Measurements from ENCODE around the gene ARMC2.

ARMC2 gene

DNA sequence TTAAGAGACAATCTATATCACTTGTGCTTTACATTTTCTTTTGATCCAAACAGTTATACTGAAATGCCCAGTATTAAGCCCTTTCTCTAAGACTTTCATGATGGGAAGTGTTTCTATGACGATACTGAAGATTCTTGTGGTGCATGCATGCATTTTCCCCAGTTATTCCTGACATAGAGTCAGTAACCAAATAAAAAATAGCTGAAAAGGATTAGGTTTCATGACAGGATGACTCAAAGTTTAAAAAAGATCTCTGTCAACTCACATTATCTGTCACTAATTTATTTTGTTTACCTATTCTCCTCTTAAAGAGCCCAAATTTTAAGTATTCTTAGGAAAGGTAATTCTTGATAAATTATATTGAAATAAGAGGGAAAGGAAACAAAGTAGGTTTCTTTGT, 148.0 kb downstream of the ARMC2 start:
- DNase-seq, result no peak

DNA sequence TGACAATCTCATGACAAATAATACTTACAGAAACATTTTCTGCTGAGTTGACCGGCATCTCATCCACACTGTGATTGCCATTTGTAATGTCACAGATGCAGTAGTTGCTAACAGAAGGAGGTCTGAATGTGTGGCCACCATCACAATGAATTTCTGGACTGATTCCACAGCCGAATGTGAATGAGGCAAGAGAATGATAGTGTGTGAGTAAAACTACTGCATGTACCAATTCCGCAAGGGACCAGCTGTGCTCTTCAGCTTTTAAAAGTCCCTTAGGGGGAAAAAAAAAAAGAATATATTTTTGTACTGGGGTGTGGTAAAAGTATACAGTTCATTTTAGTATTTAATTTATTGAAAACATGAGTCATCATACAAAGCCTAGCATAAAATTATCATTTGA, 150.3 kb downstream of the ARMC2 start:
- DNase-seq, result no peak

DNA sequence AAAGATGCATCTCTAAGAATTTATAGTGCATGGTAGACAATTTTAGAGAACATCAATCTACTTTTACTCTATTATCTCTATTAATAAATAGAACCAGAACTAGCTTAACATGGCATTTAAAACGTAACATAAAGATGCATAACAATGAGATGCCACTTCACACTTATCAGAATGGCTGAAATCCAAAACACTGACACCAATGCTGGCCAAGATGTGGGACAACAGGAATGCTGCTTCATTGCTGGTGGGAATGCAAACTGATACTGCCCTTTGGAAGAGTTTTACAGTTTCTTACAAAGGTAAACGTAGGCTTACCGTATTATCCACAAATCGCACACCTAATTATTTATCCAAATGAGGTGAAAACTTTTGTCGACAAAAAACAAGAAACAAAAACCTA, 151.2 kb downstream of the ARMC2 start:
- DNase-seq, result no peak

DNA sequence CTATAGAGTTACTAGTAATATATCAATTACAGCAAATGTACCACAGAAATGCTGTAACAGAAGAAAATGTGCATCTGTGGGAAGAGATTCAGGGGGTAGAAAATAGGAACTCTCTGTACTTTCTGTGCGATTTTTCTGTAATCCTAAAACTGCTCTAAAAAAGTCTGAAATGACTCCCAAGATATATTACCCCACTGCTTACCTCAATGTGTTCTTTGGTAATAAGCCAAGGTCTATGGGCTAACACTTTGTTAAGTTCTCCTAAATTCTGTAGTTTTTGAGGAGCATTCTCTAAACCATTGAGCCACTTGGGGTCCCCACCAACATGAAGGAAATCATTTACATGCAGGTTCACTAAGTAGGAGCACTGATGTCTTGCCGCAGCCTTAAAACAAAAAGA, 152.1 kb downstream of the ARMC2 start:
- no peak for DNase-seq

- no peak for DNase-seq
Measured at GRCh38 chr6:109001291-109001894, 153.2 kb downstream of the ARMC2 start.

DNA sequence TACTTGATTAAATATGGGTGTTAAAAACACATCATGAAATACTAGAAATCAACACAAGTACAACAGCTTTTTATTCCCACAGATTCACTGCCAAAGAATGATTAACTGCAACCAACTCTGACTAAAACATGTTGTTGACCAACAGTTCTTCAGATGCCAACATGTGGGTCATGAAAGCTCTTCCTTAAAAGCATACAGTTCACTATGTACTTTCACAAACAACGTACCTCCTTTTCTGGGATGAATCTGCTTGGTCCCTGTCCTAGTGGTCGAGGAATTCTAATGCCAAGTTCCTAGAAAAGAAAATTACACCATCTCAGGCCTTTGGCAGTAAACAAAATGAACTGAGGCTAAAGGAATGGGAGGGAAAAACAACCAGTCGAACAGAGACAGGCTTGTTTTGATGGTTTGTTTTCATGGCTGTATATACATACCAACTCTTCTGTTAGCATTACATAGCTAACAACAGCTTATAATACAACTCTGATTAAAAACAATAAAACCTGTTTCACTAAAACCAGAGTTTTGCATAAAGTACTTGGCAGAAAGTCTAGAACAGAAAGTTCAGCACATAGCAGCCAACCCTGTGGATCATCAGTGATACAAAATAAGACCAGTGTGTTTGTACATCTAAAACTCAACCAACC, 154.0 kb downstream of the ARMC2 start:
- no peak for DNase-seq

GRCh38 chr6:109002882-109003281, 154.7 kb downstream of the ARMC2 start:
- no peak for DNase-seq

GRCh38 chr6:109006818-109007217, 158.6 kb downstream of the ARMC2 start:
- no peak for DNase-seq

DNA sequence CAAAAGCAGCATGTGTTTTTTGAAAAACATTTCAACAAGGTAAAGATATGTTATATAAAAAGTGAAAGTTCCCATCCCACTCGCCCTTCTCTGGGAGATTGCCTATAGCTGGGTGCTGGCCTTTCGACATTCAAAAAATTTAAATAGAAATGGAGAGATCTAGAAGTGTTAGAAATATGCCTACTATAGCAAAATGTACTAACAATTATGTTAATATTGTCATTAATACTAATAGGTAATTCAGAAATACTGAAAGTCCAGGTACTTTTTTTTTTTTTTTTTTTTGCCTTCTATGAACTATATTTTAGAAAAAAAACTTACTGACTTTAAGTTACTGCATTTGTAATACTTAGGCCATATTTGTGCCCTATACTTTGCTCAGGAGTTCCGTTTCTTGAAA, 159.3 kb downstream of the ARMC2 start:
- no peak for DNase-seq

- no peak for DNase-seq
Measured at GRCh38 chr6:109008054-109008453, 159.8 kb downstream of the ARMC2 start.

DNA sequence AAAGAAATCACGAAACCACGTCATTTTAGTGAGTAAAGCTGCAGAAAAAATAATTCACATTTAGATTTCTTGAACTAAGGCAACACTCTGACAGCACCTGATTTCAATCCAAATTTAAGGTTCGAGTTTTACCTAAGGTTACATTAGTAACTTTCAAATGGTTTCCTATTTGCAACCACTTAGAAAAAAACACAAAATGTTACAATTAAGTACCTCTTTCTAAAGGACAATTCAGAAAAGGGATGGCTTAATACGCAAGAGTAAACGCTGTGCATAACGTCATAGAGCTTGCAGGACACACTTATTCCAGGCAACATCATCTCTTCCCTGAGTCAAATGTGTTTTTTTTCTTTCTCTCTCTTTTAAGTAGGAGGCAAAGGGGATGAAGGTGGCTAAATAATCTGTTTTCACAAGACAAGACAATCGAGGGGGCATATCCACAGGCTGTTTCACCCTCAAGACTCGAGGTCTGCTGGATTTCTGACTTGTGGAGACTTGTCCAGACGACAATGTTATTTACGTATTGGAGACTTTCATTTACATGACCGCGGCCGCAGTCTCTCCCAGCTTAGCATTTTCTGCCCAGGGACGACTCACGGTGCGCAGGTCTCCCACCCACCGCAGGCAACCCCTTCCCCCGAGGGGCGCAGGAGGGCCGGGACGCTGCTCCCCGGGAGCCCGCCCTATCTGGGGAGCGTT, 160.5 kb downstream of the ARMC2 start:
- DNase-seq, result peak; percentile 33

GRCh38 chr6:109009236-109009961, 161.2 kb downstream of the ARMC2 start:
- DNase-seq, result peak; percentile 81

DNA sequence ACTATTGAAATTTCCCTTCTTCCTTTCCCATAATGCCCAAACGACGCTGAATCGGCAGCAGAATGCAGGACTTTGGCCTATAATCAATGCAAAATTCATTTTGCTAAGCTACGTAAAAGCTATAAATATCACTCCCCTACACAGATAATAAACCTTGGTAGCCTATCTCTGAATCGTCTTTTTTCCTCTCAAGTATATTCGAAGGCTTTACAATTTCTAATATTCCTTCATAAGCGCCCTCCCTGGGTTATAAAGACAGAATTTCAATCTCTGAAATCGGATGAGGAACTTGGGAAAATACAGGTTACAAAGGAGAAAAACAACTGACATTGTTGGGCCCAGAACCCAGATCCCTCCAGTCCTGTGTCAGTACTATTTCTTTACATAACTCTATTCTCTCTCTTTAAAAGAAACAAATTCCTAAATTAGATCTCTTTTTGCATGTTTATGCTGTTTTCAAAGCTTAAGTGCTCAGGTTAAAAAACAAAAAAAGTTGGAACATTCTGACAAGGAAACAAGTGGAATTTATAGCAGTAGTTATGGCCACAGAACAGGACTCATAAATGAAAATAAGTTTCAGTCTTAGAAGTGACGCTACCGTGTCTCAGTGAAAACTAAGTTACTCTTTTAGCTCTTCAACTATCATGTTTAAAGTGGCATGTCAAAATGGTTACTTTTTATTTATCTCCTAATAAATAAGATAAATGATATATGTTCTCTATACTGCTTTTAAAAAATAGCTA, 161.9 kb downstream of the ARMC2 start:
- DNase-seq, result no peak

GRCh38 chr6:109010705-109011102, 162.5 kb downstream of the ARMC2 start:
- no peak for DNase-seq

DNA sequence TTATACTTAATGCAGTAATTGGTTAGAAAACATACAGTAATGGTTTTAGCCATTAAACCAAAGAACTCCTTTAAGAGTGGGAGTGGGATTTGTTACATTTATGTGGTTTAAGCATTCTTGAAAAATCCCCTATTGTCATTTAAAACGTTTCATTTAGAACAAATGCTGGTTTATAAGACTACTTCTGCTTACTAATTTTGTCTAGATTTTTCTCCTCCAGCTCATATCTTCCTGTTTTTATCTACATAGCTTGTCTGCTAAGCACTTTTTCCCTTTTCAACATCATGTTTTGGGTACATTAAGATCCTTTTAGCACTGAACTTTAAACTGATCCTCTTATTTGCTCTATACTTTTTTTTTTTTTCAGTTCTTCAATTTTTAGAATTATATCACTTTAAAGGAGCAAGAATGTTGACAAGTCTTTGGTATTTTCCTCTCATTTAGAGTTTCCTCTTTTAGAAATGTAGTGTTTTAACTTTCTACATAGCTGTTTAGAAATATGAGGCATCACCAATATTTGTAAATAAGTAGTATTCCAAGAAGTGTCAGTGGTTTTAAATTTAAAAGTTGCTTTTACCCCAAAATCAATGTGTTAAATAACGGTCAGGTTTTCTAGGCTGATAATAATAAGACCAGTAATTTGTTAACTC, 165.6 kb downstream of the ARMC2 start:
- no peak for DNase-seq

- DNase-seq, result no peak
Measured at GRCh38 chr6:109014606-109015005, 166.4 kb downstream of the ARMC2 start.

- DNase-seq, result no peak
Measured at GRCh38 chr6:109015176-109015575, 167.0 kb downstream of the ARMC2 start.

GRCh38 chr6:109019911-109020310, 171.7 kb downstream of the ARMC2 start:
- DNase-seq, result no peak

DNA sequence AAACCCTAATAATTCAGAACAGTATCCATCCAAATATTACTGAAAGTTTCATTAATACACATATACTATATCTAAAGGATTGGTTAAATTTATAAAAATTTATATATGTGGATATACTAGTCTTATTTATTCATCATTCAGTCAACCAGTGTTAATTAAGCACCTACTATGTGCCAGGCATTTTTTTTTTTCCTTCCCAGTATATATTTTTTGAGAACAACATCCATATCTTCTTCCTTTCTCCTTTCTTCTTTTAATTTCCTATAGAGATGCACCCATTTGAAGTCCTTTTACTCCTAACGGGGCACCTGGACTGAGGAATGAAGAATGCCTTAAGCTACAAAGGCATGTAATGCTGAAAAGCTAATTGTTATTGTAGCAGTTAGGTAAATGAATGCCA, 173.6 kb downstream of the ARMC2 start:
- no peak for DNase-seq

GRCh38 chr6:109023356-109023925, 175.2 kb downstream of the ARMC2 start:
- no peak for DNase-seq

Data from NK-92 treated with Interleukin-12 subunit alpha and Interleukin-12 subunit beta, amount 100 ng/mL, for 24 hours (cell line).